HEK293 (cell line): Measurements from ENCODE around the gene PACS1.

Source experiments
- CTCF ChIA-PET: fragments of 350-600 bp; formaldehyde crosslinking; extraction: SDS; loops from one replicate; lab custom pipeline; 2021; ENCODE audit warnings: antibody characterized with exemption; lab: Yijun Ruan, JAX
- POLR2A ChIA-PET: fragments of 300-600 bp; formaldehyde crosslinking; extraction: SDS; loops from one replicate; lab custom pipeline; 2020; ENCODE audit warnings: antibody characterized with exemption, inconsistent platforms; lab: Yijun Ruan, JAX
- H3K27ac ChIP-seq: fragments of 200-500 bp; sonication (Bioruptor generic); 2 replicates; pipeline ENCODE4 v1.5.1; 2014; ENCODE audit warnings: low read depth, low read length, control low read depth, inconsistent platforms; ENCODE audit errors: extremely low read depth
- H3K36me3 ChIP-seq, 2 experiments: fragments of 200-500 bp in 1 of 2; sonication (Bioruptor generic) in 1 of 2; 1 replicate in 1 of 2; 2 replicates in 1 of 2; pipeline ENCODE4 v1.5.1; 2014 to 2017; ENCODE audit warnings: inconsistent platforms in 2 of 2, low read length in 2 of 2; ENCODE audit not compliant: control insufficient read depth in 2 of 2, insufficient read depth in 1 of 2
- H3K4me1 ChIP-seq: fragments of 200-500 bp; sonication (Bioruptor generic); 2 replicates; pipeline ENCODE4 v1.5.1; 2014; ENCODE audit warnings: mild to moderate bottlenecking, low read length, inconsistent platforms; ENCODE audit not compliant: control insufficient read depth, insufficient read depth
- H3K4me3 ChIP-seq: 2 replicates; pipeline ENCODE4 v1.5.1; 2011; ENCODE audit warnings: low read depth, mild to moderate bottlenecking, control low read depth, low read length, moderate library complexity
- H3K9me3 ChIP-seq: fragments of 200-500 bp; sonication (Bioruptor generic); 2 replicates; pipeline ENCODE4 v1.5.1; 2014; ENCODE audit warnings: low read depth, low read length, inconsistent platforms; ENCODE audit not compliant: control insufficient read depth, insufficient read depth
- BCL11A ChIP-seq: fragments of 450-650 bp; formaldehyde crosslinking; IDR thresholded peaks from 2 replicates; pipeline ENCODE4 v1.5.1; 2016; ENCODE audit warnings: low read depth, missing biosample characterization, missing genetic modification characterization
- GFI1B ChIP-seq: fragments of 450-650 bp; formaldehyde crosslinking; IDR thresholded peaks from 2 replicates; pipeline ENCODE4 v1.5.1; 2016; ENCODE audit warnings: missing biosample characterization, missing genetic modification characterization
- GLI2 ChIP-seq: fragments of 450-650 bp; formaldehyde crosslinking; IDR thresholded peaks from 2 replicates; pipeline ENCODE4; 2017; ENCODE audit warnings: missing biosample characterization, missing genetic modification characterization, low read depth, borderline replicate concordance
- SP7 ChIP-seq: fragments of 450-650 bp; formaldehyde crosslinking; IDR thresholded peaks from 2 replicates; pipeline ENCODE4 v1.5.1; 2016; ENCODE audit warnings: missing biosample characterization, missing genetic modification characterization
- ZBTB48 ChIP-seq: fragments of 450-650 bp; formaldehyde crosslinking; IDR thresholded peaks from 2 replicates; pipeline ENCODE4 v1.5.1; 2016; ENCODE audit warnings: missing biosample characterization, missing genetic modification characterization
- ZBTB8A ChIP-seq: fragments of 450-650 bp; formaldehyde crosslinking; IDR thresholded peaks from 2 replicates; pipeline ENCODE4 v1.5.1; 2016; ENCODE audit warnings: missing biosample characterization, missing genetic modification characterization
- ZNF132 ChIP-seq: fragments of 450-650 bp; formaldehyde crosslinking; IDR thresholded peaks from 2 replicates; pipeline ENCODE4 v1.5.1; 2017; ENCODE audit warnings: missing biosample characterization, missing genetic modification characterization, borderline replicate concordance
- ZNF174 ChIP-seq: fragments of 450-650 bp; formaldehyde crosslinking; IDR thresholded peaks from 2 replicates; pipeline ENCODE4 v1.5.0; 2017; ENCODE audit warnings: missing biosample characterization, mild to moderate bottlenecking, missing genetic modification characterization
- ZNF175 ChIP-seq: fragments of 450-650 bp; formaldehyde crosslinking; IDR thresholded peaks from 2 replicates; pipeline ENCODE4 v1.5.1; 2016; ENCODE audit warnings: missing biosample characterization, missing genetic modification characterization
- ZNF19 ChIP-seq: fragments of 450-650 bp; formaldehyde crosslinking; IDR thresholded peaks from 2 replicates; pipeline ENCODE4; 2016; ENCODE audit warnings: missing biosample characterization, missing genetic modification characterization, low read depth
- ZNF221 ChIP-seq: fragments of 450-650 bp; formaldehyde crosslinking; IDR thresholded peaks from 2 replicates; pipeline ENCODE4 v1.5.1; 2017; ENCODE audit warnings: missing biosample characterization, missing genetic modification characterization, borderline replicate concordance
- ZNF248 ChIP-seq: fragments of 450-650 bp; formaldehyde crosslinking; IDR thresholded peaks from 2 replicates; pipeline ENCODE4 v1.5.1; 2017; ENCODE audit warnings: missing biosample characterization, missing genetic modification characterization
- ZNF341 ChIP-seq: fragments of 450-650 bp; formaldehyde crosslinking; IDR thresholded peaks from 2 replicates; pipeline ENCODE4; 2016; ENCODE audit warnings: low read depth, missing biosample characterization, missing genetic modification characterization
- ZNF350 ChIP-seq: fragments of 450-650 bp; formaldehyde crosslinking; IDR thresholded peaks from 2 replicates; pipeline ENCODE4 v1.5.0; 2017; ENCODE audit warnings: missing biosample characterization, mild to moderate bottlenecking, missing genetic modification characterization
- ZNF521 ChIP-seq: fragments of 450-650 bp; formaldehyde crosslinking; IDR thresholded peaks from 2 replicates; pipeline ENCODE4 v1.5.1; 2017; ENCODE audit warnings: missing biosample characterization, mild to moderate bottlenecking, missing genetic modification characterization
- ZNF530 ChIP-seq: fragments of 450-650 bp; formaldehyde crosslinking; IDR thresholded peaks from 2 replicates; pipeline ENCODE4 v1.5.1; 2016; ENCODE audit warnings: low read depth, missing biosample characterization, missing genetic modification characterization
- ZNF548 ChIP-seq: fragments of 450-650 bp; formaldehyde crosslinking; IDR thresholded peaks from 2 replicates; pipeline ENCODE4 v1.5.1; 2016; ENCODE audit warnings: missing biosample characterization, missing genetic modification characterization
- ZNF600 ChIP-seq: fragments of 450-650 bp; formaldehyde crosslinking; IDR thresholded peaks from 2 replicates; pipeline ENCODE4 v1.5.1; 2016; ENCODE audit warnings: missing biosample characterization, missing genetic modification characterization
- ZNF621 ChIP-seq: fragments of 450-650 bp; formaldehyde crosslinking; IDR thresholded peaks from 2 replicates; pipeline ENCODE4 v1.5.1; 2017; ENCODE audit warnings: missing biosample characterization, missing genetic modification characterization
- ZNF624 ChIP-seq: fragments of 450-650 bp; formaldehyde crosslinking; IDR thresholded peaks from 2 replicates; pipeline ENCODE4 v1.5.1; 2017; ENCODE audit warnings: missing biosample characterization, missing genetic modification characterization
- ZNF626 ChIP-seq: fragments of 450-650 bp; sonication (Bioruptor Pico); formaldehyde crosslinking; IDR thresholded peaks from 2 replicates; pipeline ENCODE4 v1.5.1; 2018; ENCODE audit warnings: missing biosample characterization, missing genetic modification characterization, inconsistent platforms
- ZNF660 ChIP-seq: fragments of 450-650 bp; IDR thresholded peaks from 2 replicates; pipeline ENCODE4 v1.5.1; 2018; ENCODE audit warnings: missing biosample characterization, mild to moderate bottlenecking, missing genetic modification characterization
- ZNF670 ChIP-seq: fragments of 450-650 bp; formaldehyde crosslinking; IDR thresholded peaks from 2 replicates; pipeline ENCODE4 v1.5.1; 2016; ENCODE audit warnings: missing biosample characterization, missing genetic modification characterization, low read depth
- ZNF707 ChIP-seq: fragments of 450-650 bp; formaldehyde crosslinking; IDR thresholded peaks from 2 replicates; pipeline ENCODE4 v1.5.1; 2016; ENCODE audit warnings: missing biosample characterization, missing genetic modification characterization
- ZNF747 ChIP-seq: fragments of 450-650 bp; formaldehyde crosslinking; IDR thresholded peaks from 2 replicates; pipeline ENCODE4 v1.5.1; 2016; ENCODE audit warnings: missing biosample characterization, missing genetic modification characterization
- ZNF776 ChIP-seq: fragments of 450-650 bp; formaldehyde crosslinking; IDR thresholded peaks from 2 replicates; pipeline ENCODE4 v1.5.0; 2017; ENCODE audit warnings: missing biosample characterization, missing genetic modification characterization, borderline replicate concordance
- ZNF777 ChIP-seq: fragments of 450-650 bp; formaldehyde crosslinking; IDR thresholded peaks from 2 replicates; pipeline ENCODE4 v1.5.1; 2017; ENCODE audit warnings: missing biosample characterization, missing genetic modification characterization, borderline replicate concordance
- TF ChIP-seq, protein P1 (sequence below): fragments of 450-650 bp; formaldehyde crosslinking; IDR thresholded peaks from 2 replicates; pipeline ENCODE4 v1.5.1; 2016; ENCODE audit warnings: missing biosample characterization, missing genetic modification characterization
- TF ChIP-seq, protein P2 (sequence below): fragments of 450-650 bp; formaldehyde crosslinking; IDR thresholded peaks from 2 replicates; pipeline ENCODE4 v1.5.1; 2016; ENCODE audit warnings: missing biosample characterization, missing genetic modification characterization
- TF ChIP-seq, protein P3 (sequence below): fragments of 450-650 bp; formaldehyde crosslinking; IDR thresholded peaks from 2 replicates; pipeline ENCODE4 v1.5.1; 2017; ENCODE audit warnings: missing biosample characterization, missing genetic modification characterization
- TF ChIP-seq, protein P4 (sequence below): fragments of 450-650 bp; formaldehyde crosslinking; IDR thresholded peaks from 2 replicates; pipeline ENCODE4 v1.5.1; 2017; ENCODE audit warnings: missing biosample characterization, missing genetic modification characterization

Gene PACS1

DNA sequence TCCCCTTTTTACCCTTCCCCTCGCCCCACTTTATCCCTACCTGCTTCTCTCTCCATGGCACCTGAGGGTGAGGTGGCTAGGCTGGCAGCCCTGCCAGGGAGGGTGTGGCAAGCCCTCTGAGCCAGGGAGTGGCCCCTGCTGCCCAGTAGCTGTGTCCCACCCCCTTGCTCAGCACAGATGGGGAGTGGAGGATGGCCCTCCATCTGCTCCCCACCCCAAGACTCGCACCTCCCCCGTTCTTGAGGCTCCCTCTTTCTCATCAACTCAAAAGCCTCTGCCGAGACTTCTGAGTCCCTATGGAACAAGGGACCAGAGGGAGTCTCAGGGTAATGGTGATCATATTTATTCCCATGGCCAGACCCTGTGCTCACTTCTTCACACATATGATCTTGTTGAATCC, 223.3 kb downstream of the PACS1 start:
- Histone ChIP-seq H3K27ac (no peak overlapping the region), H3K36me3 (no peaks in the 10 kb centered on the region), H3K4me1 (no peaks in the 10 kb centered on the region), H3K4me3 (no peak overlapping the region), H3K9me3 (no peaks in the 10 kb centered on the region)
- no peak for TF ChIP-seq ZNF175 (tag by site-specific recombination)
- TF ChIP-seq ZBTB8A, result no peak
- TF ChIP-seq SP7 (tag by site-specific recombination), result no peak
- TF ChIP-seq, protein P1, sequence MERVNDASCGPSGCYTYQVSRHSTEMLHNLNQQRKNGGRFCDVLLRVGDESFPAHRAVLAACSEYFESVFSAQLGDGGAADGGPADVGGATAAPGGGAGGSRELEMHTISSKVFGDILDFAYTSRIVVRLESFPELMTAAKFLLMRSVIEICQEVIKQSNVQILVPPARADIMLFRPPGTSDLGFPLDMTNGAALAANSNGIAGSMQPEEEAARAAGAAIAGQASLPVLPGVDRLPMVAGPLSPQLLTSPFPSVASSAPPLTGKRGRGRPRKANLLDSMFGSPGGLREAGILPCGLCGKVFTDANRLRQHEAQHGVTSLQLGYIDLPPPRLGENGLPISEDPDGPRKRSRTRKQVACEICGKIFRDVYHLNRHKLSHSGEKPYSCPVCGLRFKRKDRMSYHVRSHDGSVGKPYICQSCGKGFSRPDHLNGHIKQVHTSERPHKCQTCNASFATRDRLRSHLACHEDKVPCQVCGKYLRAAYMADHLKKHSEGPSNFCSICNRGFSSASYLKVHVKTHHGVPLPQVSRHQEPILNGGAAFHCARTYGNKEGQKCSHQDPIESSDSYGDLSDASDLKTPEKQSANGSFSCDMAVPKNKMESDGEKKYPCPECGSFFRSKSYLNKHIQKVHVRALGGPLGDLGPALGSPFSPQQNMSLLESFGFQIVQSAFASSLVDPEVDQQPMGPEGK (tag by site-specific recombination), result no peak
- TF ChIP-seq ZNF248 (tag by site-specific recombination), result no peak
- TF ChIP-seq, protein P2, sequence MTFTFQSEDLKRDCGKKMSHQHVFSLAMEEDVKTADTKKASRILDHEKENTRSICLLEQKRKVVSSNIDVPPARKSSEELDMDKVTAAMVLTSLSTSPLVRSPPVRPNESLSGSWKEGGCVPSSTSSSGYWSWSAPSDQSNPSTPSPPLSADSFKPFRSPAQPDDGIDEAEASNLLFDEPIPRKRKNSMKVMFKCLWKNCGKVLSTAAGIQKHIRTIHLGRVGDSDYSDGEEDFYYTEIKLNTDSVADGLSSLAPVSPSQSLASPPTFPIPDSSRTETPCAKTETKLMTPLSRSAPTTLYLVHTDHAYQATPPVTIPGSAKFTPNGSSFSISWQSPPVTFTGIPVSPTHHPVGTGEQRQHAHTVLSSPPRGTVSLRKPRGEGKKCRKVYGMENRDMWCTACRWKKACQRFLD (tag by site-specific recombination), result no peak
- no peak for TF ChIP-seq ZNF624 (tag by site-specific recombination)
- no peak for TF ChIP-seq ZNF350
- no peak for TF ChIP-seq GLI2 (tag by site-specific recombination)
- TF ChIP-seq ZNF548 (tag by site-specific recombination), result no peak
- no peak for TF ChIP-seq BCL11A (tag by site-specific recombination)
- no peak for TF ChIP-seq ZNF660 (tag by site-specific recombination)
- no peak for TF ChIP-seq ZNF670 (tag by site-specific recombination)
- TF ChIP-seq ZNF747 (tag by site-specific recombination), result no peak
- TF ChIP-seq ZBTB48, result no peak; the same call in 1 of the 2 replicates
- CTCF ChIA-PET, result no interaction called here
- POLR2A ChIA-PET, result no interaction called here

DNA sequence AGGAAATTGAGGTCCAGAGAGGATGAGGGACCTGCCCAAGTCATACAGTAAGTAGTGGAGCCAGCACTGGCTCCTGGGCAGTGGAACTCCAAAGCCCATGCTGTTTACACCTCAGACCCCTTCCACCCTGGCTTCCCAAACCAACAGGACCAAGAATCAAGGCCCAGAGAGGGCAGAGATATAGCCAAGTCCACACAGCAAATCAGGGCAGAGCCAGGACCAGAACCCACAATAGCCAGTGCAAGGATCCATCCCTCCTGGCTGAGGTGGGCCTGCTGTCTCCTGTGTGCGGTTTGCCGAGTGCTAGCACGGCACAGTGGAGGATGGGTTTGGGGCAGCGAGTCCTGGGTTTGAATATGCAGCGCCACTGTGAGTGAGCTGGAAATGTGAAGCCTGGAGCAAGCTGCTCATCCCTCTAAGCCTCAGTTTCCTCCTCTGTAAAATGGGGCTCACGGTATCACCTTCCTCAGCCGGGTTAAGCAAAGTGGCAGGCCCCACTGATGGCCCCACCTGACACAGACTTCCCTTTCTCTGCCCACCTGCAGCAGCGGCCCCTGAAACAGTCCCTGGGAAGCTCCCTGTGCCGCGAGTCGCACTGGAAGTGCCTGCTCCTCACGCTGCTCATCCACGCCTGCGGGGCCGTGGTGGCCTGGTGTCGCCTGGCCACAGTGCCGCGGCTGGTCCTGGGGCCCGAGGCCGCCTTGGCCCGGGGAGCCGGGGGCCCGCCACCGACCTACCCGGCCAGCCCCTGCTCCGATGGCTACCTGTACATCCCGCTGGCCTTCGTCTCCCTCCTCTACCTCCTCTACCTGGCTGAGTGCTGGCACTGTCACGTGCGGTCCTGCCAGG, 223.9 kb downstream of the PACS1 start:
- ChIA-PET POLR2A (interaction anchor here (0.5 kb wide), 1 partner anchor 480 kb away, joined by 3 read pairs; no protein-coding TSS in a partner anchor), CTCF (no interaction called here)
- no peaks in the 10 kb centered on the region for H3K4me1 ChIP-seq
- H3K36me3 ChIP-seq, result no peaks in the 10 kb centered on the region
- no peak overlapping the region for H3K4me3 ChIP-seq
- no peak overlapping the region for H3K27ac ChIP-seq
- no peak for TF ChIP-seq ZNF776
- TF ChIP-seq ZNF174, result no peak
- no peak for TF ChIP-seq ZNF621
- TF ChIP-seq, protein P3, sequence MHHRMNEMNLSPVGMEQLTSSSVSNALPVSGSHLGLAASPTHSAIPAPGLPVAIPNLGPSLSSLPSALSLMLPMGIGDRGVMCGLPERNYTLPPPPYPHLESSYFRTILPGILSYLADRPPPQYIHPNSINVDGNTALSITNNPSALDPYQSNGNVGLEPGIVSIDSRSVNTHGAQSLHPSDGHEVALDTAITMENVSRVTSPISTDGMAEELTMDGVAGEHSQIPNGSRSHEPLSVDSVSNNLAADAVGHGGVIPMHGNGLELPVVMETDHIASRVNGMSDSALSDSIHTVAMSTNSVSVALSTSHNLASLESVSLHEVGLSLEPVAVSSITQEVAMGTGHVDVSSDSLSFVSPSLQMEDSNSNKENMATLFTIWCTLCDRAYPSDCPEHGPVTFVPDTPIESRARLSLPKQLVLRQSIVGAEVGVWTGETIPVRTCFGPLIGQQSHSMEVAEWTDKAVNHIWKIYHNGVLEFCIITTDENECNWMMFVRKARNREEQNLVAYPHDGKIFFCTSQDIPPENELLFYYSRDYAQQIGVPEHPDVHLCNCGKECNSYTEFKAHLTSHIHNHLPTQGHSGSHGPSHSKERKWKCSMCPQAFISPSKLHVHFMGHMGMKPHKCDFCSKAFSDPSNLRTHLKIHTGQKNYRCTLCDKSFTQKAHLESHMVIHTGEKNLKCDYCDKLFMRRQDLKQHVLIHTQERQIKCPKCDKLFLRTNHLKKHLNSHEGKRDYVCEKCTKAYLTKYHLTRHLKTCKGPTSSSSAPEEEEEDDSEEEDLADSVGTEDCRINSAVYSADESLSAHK (tag by site-specific recombination), result no peak
- TF ChIP-seq ZNF521, result no peak
- no peak for TF ChIP-seq ZNF600 (tag by site-specific recombination)
- TF ChIP-seq ZNF777 (tag by site-specific recombination), result no peak
- TF ChIP-seq ZNF341 (tag by site-specific recombination), result no peak
- no peak for TF ChIP-seq ZNF221 (tag by site-specific recombination)
- no peak for TF ChIP-seq ZNF132 (tag by site-specific recombination)
- TF ChIP-seq ZNF530 (tag by site-specific recombination), result no peak
- no peak for TF ChIP-seq ZNF626 (tag by site-specific recombination)
- no peak for TF ChIP-seq ZNF707 (tag by site-specific recombination)
- no peak for TF ChIP-seq ZNF19 (tag by site-specific recombination)
- TF ChIP-seq GFI1B (tag by site-specific recombination), result no peak
- TF ChIP-seq, protein P4, sequence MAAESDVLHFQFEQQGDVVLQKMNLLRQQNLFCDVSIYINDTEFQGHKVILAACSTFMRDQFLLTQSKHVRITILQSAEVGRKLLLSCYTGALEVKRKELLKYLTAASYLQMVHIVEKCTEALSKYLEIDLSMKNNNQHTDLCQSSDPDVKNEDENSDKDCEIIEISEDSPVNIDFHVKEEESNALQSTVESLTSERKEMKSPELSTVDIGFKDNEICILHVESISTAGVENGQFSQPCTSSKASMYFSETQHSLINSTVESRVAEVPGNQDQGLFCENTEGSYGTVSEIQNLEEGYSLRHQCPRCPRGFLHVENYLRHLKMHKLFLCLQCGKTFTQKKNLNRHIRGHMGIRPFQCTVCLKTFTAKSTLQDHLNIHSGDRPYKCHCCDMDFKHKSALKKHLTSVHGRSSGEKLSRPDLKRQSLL (tag by site-specific recombination), result no peak
- H3K9me3 ChIP-seq, result no peaks in the 10 kb centered on the region
